GM12864 (cell line): ENCODE results near the gene GNAT3.

Experiments
- DNase-seq: peaks from one replicate; pipeline ENCODE4 v3.0.0-alpha.2; 2011; ENCODE audit warnings: low read depth
- H3K4me3 ChIP-seq: 2 replicates; pipeline ENCODE4 v1.5.1; 2011; ENCODE audit warnings: mild to moderate bottlenecking, low read depth, low read length, control low read depth
- CTCF ChIP-seq: IDR thresholded peaks from 2 replicates; pipeline ENCODE4 v1.5.1; 2011; ENCODE audit warnings: low read depth, mild to moderate bottlenecking, moderate library complexity, low read length, control low read depth, inconsistent platforms; ENCODE audit errors: missing control alignments

The GNAT3 gene

DNA sequence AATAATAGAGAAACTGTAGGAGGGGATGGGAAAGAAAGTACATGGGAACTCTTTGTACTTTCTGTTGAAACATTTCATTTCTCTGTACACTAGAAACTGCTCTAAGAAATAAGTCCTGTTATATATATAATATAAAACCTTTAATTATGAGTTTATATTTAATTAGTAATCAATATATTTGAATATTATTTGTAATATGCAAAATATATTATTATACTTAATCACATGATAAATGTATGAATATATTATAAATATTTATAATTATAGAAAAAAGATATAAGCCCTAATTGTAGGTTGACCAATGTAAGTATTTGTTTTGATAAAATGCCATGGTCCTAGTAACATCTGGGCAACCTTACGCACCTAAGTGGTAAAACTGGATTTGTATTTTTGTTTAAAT, 51.0 kb downstream of the GNAT3 start:
- TF ChIP-seq CTCF = no peak
- no peak overlapping the region for H3K4me3 ChIP-seq
- no peak for DNase-seq

GRCh38 chr7:80459776-80460510, 51.9 kb downstream of the GNAT3 start:
- DNase-seq = no peak
- no peak overlapping the region for H3K4me3 ChIP-seq
- TF ChIP-seq CTCF = no peak

- TF ChIP-seq CTCF = no peak
- no peak overlapping the region for H3K4me3 ChIP-seq
- DNase-seq = no peak
These were observed 52.8 kb downstream of the GNAT3 start for GRCh38 chr7:80458822-80459725.

DNA sequence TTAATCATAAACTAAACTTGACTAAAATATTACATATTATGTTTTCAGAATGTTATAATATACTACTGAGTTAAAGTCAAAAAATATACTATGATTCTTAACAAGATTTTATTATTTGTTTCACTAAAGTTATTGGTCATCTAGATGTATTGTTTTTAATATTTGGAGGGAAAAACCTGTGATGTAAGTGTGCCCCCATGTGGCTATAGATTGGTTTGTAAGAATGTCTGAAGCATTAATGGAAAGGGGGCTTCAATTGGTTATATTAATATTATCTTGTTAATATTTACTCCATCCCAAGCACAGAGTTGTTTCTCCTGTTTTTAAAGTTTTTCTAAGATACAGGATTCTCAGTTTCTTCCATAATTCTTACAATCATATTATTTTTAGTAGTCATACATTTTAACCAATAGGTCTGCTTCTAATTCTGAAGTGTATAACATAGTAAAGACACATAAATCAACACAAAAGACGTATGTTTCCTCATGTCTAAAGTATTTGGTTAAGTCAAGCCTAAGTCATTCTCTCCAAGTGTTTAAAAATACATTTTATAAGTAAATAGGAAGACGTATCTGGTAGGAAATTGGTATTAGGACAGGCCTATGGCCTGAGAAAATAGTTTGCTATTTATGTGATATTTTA, 58.0 kb downstream of the GNAT3 start:
- H3K4me3 ChIP-seq = no peak overlapping the region
- no peak for TF ChIP-seq CTCF
- DNase-seq = no peak

DNA sequence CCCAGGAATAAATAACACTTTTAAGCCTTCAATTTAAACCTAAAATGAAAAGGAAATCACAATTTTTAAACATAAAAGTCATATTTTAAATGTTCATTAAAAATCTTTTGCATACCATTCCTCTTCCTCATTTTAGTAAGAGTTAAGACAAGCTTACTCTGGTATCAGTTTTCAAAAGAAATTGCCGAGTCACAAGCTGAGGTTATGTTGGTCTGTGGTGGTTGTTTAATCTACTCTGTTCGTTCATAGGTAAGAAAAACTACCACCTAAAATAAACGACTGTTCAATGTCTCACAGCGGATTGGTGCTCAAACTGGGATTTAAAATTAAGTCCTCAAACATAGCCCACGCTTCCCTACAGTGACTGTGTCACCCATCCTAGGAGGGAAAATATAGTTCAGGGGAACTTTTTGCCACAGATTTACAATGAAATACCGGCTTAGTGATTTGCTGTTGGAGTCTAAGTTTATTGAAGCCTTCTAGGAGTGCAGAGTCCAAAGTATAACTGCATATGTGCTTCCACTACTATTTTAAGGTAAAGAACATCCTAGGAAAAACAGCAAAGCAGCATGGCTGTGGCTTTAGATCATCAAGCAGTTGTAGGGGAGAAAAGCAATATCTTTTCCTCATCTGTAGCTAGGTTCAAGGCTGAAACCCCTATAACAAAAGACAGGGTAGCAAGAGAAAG, 61.1 kb downstream of the GNAT3 start:
- H3K4me3 ChIP-seq = no peak overlapping the region
- no peak for DNase-seq
- TF ChIP-seq CTCF = no peak

GRCh38 chr7:80449836-80450235, 62.0 kb downstream of the GNAT3 start:
- H3K4me3 ChIP-seq = no peak overlapping the region
- DNase-seq = no peak
- TF ChIP-seq CTCF = no peak
